Mucosa of descending colon (tissue), 3 donors: ENCODE results near the gene CDH4. TPM values are rescaled to one million over a fixed set of nuclear protein-coding genes. Genes with fewer than 3 reads are reported as not detected.

ENCODE experiments used
- ATAC-seq: fragments of 200-7000 bp; cut with Tn5 transposase; one replicate; pipeline ENCODE4 v1.9.1; 2020; ENCODE audit warnings: mild to moderate bottlenecking, moderate library complexity
- DNase-seq, 3 donors: peaks; one replicate each; pipeline ENCODE4 v3.0.0-alpha.2; 2020
- H3K36me3 ChIP-seq: fragments of 200-600 bp; one replicate; pipeline ENCODE4 v1.8.0; 2021; ENCODE audit warnings: low read depth, mild to moderate bottlenecking
- H3K4me1 ChIP-seq: fragments of 200-600 bp; one replicate; pipeline ENCODE4 v1.8.0; 2021; ENCODE audit warnings: low read depth, mild to moderate bottlenecking
- H3K4me3 ChIP-seq: fragments of 200-600 bp; one replicate; pipeline ENCODE4 v1.8.0; 2021; ENCODE audit warnings: mild to moderate bottlenecking
- H3K9me3 ChIP-seq: fragments of 200-600 bp; one replicate; pipeline ENCODE4 v1.8.0; 2021; ENCODE audit warnings: mild to moderate bottlenecking
- intact Hi-C, 2 donors: fragments of 100-400 bp; cut with DNase I in 1 of 2; cut with micrococcal nuclease in 1 of 2; formaldehyde crosslinking; loops; one replicate each; pipeline versions ENCODE4 v1.11.0 to v1.11.1; 2022; cut with DNase I, micrococcal nuclease
- total RNA-seq, 3 donors: library from RNA; stranded (reverse); fragmentation: NEBNext Ultra II Directional in 2 of 3; extraction: Animal tissue kit (Norgen Biotek cat#: 25700) in 2 of 3; gene quantifications; one replicate each; pipeline versions ENCODE4 v1.2.1 to v1.2.4, GENCODE V29; 2021 to 2023
- TF ChIP-seq, protein P1 (sequence below): fragments of 200-600 bp; IDR thresholded peaks from one replicate; pipeline ENCODE4 v1.8.0; 2022; ENCODE audit warnings: antibody characterized with exemption, mild to moderate bottlenecking
- donor health status: DM: no; HTN: no; CAD: no; lungs with moderate emphysema.
- donor health status: DM: no; HTN: no; CAD: no.
- donor health status: DM: no; HTN: yes; CAD: no.

The CDH4 gene
- total RNA-seq, 3 donors from 2014 or later: 0.16 TPM; not detected in 2

DNA sequence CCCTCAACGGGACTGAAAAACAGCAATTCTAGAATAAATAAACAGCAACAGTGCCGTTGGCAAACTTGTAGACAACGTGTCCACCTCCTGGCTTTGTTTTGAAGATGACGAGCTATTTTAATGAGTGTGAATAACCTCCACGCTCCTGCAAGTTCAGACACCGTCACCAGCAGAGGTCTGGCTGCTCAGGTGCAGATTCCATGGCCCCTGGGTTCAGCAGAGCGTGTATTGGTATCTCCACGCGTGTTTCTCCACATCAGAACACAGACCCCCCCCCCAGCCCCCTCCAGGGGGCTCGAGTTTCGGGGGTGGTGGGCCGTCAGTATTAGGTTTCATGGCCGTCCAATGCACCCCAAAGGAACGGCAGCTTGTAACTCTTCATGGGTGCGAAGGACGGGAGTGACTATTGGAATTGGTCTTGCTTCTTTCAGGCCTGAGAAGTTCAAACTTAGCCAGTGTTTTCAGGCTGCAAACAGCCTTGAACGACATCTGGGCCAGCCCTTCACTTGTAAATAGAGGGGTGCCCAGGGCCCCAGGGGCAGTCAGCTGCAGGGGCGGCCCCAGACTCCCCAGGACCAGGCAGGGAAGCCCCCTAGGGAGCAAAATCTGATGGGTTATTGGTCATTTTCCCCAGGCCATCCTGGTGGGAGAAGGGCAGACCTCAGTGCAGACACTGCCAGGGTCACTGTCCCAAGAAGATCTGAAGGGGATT, 505.1 kb downstream of the CDH4 start:
- Histone ChIP-seq H3K4me3 (no peak overlapping the region), H3K36me3 (no peaks in the 10 kb centered on the region), H3K9me3 (no peaks in the 10 kb centered on the region), H3K4me1 (no peaks in the 10 kb centered on the region)
- DNase-seq (no peak), ATAC-seq (no peak)
- TF ChIP-seq, protein P1, sequence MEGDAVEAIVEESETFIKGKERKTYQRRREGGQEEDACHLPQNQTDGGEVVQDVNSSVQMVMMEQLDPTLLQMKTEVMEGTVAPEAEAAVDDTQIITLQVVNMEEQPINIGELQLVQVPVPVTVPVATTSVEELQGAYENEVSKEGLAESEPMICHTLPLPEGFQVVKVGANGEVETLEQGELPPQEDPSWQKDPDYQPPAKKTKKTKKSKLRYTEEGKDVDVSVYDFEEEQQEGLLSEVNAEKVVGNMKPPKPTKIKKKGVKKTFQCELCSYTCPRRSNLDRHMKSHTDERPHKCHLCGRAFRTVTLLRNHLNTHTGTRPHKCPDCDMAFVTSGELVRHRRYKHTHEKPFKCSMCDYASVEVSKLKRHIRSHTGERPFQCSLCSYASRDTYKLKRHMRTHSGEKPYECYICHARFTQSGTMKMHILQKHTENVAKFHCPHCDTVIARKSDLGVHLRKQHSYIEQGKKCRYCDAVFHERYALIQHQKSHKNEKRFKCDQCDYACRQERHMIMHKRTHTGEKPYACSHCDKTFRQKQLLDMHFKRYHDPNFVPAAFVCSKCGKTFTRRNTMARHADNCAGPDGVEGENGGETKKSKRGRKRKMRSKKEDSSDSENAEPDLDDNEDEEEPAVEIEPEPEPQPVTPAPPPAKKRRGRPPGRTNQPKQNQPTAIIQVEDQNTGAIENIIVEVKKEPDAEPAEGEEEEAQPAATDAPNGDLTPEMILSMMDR: no peak
- intact Hi-C loops: no loop called here

DNA sequence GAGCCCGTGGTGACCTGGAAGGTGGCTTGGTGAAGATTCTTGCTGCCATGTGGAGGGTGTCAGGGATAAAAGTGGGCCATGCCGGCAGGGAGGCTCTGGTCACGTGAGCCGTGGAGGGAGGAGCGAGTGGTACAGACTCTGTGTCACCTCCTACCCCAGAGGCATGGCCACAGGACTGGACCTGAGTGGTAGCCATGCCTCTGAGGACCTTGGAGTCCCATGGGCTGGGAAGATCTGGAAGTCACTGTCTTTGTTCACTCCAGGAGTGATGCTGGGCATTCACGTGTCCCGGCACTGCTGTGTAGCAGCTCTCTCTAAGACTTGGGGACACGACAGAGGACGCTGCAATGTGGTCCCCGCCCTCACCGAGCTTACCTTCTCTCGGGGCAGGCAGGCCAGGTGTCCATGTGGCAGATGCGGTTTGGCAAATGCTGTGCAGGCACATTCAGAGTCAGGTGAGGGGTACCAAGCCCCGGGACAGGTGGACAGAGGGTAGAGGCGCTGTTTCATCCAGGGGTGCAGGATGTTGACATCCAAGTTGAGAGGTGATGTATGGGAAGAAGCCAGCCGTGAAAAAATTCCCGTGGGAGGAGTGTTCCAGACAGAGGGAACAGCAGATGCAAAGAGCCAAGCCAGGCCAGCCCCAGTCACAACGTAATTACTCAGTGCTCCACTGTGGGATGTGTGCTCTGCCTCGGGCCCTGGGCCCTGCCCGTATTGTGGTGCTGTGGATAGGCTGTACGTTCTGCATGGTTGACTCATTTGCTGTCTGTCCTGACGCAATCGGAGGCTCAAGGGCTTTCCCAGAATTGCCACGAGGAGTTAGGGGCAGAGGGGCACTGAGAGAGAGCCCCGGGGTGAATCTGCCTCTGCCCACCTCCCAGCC, 505.9 kb downstream of the CDH4 start:
- Histone ChIP-seq H3K4me1 (no peaks in the 10 kb centered on the region), H3K36me3 (no peaks in the 10 kb centered on the region), H3K4me3 (no peak overlapping the region), H3K9me3 (no peaks in the 10 kb centered on the region)
- intact Hi-C loops: no loop called here
- DNase-seq: no peak
- TF ChIP-seq, protein P1: no peak
- ATAC-seq: no peak

DNA sequence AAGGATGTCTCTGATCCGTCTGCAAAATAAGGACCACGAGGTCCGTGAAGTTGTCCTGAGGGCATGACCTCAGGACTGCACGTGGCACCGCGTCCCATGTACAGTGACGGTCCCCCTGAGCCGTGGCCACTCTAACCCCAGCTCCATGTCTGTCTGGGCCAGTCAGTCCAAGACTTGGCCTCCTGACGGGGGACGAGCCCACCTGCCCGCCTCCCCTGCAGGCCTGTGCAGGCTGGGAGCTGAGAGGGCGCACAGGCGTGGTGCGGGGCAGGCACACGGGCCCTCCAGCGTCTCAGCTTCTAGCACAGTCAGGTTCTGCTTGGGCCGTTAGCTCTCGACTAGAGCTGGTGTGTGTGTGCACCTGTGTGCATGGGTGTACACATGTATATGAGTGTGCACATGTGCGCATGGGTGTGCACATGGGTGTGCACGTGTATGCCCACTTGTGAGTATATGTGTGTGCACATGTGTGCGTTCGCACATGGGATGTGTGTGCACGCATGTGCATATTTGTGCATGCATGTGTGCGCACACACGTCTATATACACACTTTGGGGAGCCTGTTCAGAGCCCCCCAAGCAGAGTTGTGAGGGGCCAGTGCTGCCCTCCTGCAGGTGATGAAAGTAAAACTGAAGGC, 506.6 kb downstream of the CDH4 start:
- no peak overlapping the region for H3K4me3 ChIP-seq
- DNase-seq: no peak

DNA sequence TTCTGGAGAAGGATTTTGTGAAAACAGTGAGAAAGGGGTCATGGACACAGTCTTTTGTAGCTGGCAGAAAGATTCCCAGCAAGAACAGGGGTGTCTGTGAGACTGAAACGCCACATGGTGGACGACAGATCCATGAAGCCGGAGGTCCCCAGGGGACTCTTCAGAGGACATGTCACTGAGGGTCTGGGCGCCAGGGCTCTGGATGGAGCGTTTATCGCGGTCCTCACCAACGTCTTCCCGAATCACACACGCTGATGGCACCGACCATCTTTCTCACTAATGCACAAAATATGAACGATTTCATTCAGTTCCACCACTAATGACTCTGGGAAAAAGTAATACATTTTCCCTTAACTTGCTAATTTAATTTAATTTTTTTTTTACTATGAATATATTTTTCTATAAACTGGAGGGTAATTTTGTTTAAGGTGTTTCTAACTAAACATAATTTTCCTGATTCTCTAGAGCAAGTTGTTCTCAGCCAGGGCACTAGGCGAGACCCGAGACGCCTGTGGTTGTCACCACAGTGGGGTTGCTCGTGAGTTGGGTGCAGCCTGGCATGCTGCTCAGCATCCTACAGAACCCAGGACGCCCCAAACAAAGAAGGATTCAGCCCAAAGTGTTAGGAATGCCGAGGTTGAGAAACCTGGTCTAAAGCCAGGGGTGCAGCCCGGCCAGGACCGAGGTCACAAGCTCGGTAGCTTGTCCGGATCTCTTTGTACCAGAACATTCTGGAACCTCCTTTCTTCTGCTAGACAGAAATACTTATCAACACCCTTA, 507.4 kb downstream of the CDH4 start:
- H3K4me1 ChIP-seq: no peaks in the 10 kb centered on the region
- H3K4me3 ChIP-seq: no peak overlapping the region
- intact Hi-C loops: no loop called here
- H3K9me3 ChIP-seq: no peaks in the 10 kb centered on the region
- TF ChIP-seq, protein P1: no peak
- no peak for ATAC-seq
- DNase-seq: no peak
- no peaks in the 10 kb centered on the region for H3K36me3 ChIP-seq

More for the DNA sequence above, 506.6 kb downstream of the CDH4 start:
- no peaks in the 10 kb centered on the region for H3K9me3 ChIP-seq
- H3K36me3 ChIP-seq: no peaks in the 10 kb centered on the region
- TF ChIP-seq, protein P1: no peak
- no peaks in the 10 kb centered on the region for H3K4me1 ChIP-seq
- no peak for ATAC-seq
- intact Hi-C loops: no loop called here

DNA sequence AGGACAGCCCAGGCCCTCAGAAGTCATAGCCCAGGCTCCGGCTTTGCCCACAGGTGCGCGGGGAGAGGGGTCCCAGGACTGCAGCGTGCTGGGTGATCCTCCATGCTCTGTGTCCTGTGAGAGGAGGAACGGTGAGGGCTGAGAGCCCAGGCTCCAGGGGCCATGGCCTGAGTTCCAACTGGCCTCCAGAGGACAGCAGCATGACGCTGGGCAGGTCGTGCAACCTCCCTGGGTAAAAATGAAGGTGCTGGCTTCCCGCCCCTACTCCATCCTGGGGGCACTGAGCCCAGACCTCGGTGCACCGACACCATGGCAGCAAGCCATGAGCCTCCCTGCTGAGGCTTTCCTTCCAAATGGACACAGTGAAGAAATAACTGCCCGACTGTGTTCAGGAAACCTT, 508.3 kb downstream of the CDH4 start:
- no peaks in the 10 kb centered on the region for H3K4me1 ChIP-seq
- intact Hi-C loops: no loop called here
- no peaks in the 10 kb centered on the region for H3K9me3 ChIP-seq
- H3K36me3 ChIP-seq: no peaks in the 10 kb centered on the region
- no peak overlapping the region for H3K4me3 ChIP-seq
- ATAC-seq: no peak
- DNase-seq: no peak
- TF ChIP-seq, protein P1: no peak
